Mucosa of descending colon (tissue), 3 donors: ENCODE data around the gene FKBP1B. TPM values are rescaled to one million over a fixed set of nuclear protein-coding genes. Genes with fewer than 3 reads are reported as not detected.

Source experiments
- ATAC-seq: fragments of 200-7000 bp; cut with Tn5 transposase; one replicate; pipeline ENCODE4 v1.9.1; 2020; ENCODE audit warnings: mild to moderate bottlenecking, moderate library complexity
- DNase-seq, 3 donors: peaks; one replicate each; pipeline ENCODE4 v3.0.0-alpha.2; 2020
- H3K36me3 ChIP-seq: fragments of 200-600 bp; one replicate; pipeline ENCODE4 v1.8.0; 2021; ENCODE audit warnings: low read depth, mild to moderate bottlenecking
- H3K4me1 ChIP-seq: fragments of 200-600 bp; one replicate; pipeline ENCODE4 v1.8.0; 2021; ENCODE audit warnings: low read depth, mild to moderate bottlenecking
- H3K4me3 ChIP-seq: fragments of 200-600 bp; one replicate; pipeline ENCODE4 v1.8.0; 2021; ENCODE audit warnings: mild to moderate bottlenecking
- H3K9me3 ChIP-seq: fragments of 200-600 bp; one replicate; pipeline ENCODE4 v1.8.0; 2021; ENCODE audit warnings: mild to moderate bottlenecking
- intact Hi-C, 2 donors: fragments of 100-400 bp; cut with DNase I in 1 of 2; cut with micrococcal nuclease in 1 of 2; formaldehyde crosslinking; loops; one replicate each; pipeline versions ENCODE4 v1.11.0 to v1.11.1; 2022; cut with DNase I, micrococcal nuclease
- total RNA-seq, 3 donors: library from RNA; stranded (reverse); fragmentation: NEBNext Ultra II Directional in 2 of 3; extraction: Animal tissue kit (Norgen Biotek cat#: 25700) in 2 of 3; gene quantifications; one replicate each; pipeline versions ENCODE4 v1.2.1 to v1.2.4, GENCODE V29; 2021 to 2023
- TF ChIP-seq, protein P1 (sequence below): fragments of 200-600 bp; IDR thresholded peaks from one replicate; pipeline ENCODE4 v1.8.0; 2022; ENCODE audit warnings: antibody characterized with exemption, mild to moderate bottlenecking
- donor health status: DM: no; HTN: no; CAD: no; lungs with moderate emphysema.
- donor health status: DM: no; HTN: no; CAD: no.
- donor health status: DM: no; HTN: yes; CAD: no.

FKBP1B gene
- total RNA-seq, 3 donors from 2014 or later, result 7.2 to 14.7 (median 8.2) TPM

DNA sequence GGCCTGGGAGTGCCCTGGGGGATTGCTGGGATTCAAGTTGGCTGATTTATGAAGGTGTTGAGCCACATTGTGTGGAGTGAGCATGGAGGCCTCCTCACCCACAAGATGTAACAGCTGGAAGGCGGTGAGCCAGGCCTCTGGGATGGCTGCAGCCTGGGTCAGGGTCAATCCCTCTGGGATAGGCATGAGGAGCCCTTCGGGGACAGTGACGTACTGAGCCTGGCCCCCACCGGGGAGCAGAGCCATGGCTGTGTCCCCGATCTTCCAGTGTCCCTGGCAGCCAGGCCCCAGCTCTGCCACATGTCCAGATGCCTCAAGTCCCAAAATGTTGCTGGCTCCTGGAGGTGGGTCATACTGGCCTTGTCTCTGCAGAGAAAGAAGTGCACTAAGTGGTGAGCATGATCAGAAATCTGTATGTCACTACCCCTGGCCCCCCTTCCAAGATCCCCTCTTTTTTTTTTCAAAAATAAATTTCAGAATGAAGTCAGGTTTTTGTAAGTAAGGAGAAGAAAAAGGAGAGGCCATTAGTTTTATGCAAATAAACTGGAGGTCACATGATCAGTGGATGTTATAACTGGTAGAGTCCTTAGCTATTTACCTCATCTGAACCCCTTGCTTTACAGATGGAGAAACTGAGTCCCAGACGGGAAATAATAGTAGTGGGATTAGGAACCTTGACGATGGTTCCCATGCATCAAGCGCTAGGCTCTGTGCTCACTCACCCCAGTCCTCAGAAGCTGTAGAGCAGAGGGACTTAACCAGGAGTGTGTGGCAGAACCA, 33.4 kb downstream of the FKBP1B start:
- Histone ChIP-seq H3K36me3 (no peaks in the 10 kb centered on the region), H3K4me3 (no peak overlapping the region), H3K4me1 (peaks cover 21% of the 10 kb centered on the region), H3K9me3 (no peaks in the 10 kb centered on the region)
- ATAC-seq (no peak), DNase-seq (peak; percentile 23 to 54 (median 37))
- TF ChIP-seq, protein P1, sequence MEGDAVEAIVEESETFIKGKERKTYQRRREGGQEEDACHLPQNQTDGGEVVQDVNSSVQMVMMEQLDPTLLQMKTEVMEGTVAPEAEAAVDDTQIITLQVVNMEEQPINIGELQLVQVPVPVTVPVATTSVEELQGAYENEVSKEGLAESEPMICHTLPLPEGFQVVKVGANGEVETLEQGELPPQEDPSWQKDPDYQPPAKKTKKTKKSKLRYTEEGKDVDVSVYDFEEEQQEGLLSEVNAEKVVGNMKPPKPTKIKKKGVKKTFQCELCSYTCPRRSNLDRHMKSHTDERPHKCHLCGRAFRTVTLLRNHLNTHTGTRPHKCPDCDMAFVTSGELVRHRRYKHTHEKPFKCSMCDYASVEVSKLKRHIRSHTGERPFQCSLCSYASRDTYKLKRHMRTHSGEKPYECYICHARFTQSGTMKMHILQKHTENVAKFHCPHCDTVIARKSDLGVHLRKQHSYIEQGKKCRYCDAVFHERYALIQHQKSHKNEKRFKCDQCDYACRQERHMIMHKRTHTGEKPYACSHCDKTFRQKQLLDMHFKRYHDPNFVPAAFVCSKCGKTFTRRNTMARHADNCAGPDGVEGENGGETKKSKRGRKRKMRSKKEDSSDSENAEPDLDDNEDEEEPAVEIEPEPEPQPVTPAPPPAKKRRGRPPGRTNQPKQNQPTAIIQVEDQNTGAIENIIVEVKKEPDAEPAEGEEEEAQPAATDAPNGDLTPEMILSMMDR, result no peak
- intact Hi-C loops, result no loop called here

DNA sequence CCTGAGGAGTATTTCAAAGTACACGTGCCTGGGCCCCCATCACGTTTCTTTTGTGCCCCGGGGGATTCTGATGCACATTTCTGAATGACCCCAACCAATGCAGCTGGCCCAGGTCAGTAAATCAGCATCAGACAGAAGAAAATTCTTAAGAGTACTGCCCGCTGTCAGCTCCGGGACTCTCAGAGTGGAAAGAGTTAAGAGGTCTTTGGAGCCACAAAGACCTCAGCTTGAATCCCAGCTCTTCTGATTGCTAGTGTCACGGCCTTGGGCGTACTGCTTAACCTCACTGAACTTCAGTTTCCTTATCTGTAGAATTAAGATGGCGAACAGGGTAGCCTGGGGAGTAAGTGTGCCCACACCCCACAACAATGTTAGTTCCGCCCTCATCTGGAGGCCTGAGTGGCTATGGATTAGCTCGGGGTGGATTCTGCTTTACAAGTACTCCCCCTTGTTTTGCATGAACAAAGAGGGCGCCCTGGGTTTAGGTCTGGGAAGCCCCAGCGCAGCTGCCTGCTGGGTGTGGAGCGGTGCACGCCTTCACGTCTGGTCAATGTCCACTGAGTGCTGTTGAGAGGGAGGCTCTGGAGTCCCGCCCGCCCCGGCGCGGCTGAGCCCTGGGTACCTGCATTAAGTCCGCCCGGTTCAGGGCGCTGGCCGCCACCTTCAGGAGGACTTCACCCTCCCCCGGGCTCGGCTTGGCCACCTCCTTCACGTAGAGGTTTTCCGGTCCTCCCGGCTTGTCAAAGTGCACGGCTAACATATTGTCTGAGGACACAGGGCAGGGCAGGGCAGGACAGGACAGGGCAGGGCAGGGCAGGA, 34.2 kb downstream of the FKBP1B start:
- intact Hi-C loops, result no loop called here
- H3K9me3 ChIP-seq, result no peaks in the 10 kb centered on the region
- DNase-seq (peak; percentile 94 to 97 (median 96)), ATAC-seq (peak; percentile 84)
- H3K4me1 ChIP-seq, result peaks cover 15% of the 10 kb centered on the region
- TF ChIP-seq, protein P1, result no peak
- H3K36me3 ChIP-seq, result no peaks in the 10 kb centered on the region
- no peak overlapping the region for H3K4me3 ChIP-seq

DNA sequence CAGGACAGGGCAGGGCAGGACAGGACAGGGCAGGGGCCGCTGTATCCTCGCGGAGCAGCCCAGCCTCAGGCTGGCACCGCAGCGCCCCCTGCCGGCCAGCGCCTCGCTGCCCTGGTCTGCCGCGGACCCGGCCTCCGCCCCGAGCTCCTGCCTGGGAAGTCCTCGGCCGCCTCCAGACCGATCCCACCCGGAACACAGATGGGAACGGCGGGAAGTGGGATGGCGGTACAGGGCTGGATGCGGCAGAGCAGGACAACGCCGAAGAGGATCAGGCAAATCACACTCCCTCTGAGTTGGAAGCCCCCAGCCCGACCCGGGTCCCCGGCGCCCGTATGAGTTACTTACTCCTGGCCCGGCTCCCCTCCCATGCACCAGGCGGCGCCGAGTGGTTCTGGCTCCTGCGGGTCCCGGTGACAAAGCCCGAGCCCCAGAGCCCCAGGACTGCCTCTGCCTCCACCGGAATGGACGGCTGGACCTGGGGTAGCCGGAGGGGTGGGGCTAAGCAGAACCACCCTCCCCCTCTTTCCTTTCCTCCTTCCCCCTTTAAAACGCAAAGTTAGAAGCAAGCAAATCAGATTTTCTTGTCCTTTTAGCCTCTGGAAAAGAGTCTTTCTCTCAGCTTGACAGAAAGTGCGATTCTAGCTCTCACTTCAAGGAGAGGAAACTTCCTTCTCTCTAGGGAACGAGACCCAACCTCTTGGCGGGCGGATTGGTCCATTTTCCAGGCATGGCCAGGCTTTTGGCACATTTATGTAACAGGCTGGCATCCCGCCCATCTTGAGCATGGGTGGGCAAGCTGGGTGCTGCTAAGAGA, 35.1 kb downstream of the FKBP1B start, which contains the start of gene TP53I3:
TSS of gene TP53I3 (minus strand) at position 449 of the 814 bp plus-strand sequence. CDS start 508 bp downstream, outside the sequence.
- ATAC-seq, result peak; percentile 88
- intact Hi-C loops, result no loop called here
- H3K9me3 ChIP-seq, result no peaks in the 10 kb centered on the region
- H3K36me3 ChIP-seq, result no peaks in the 10 kb centered on the region
- TF ChIP-seq, protein P1, result peak; percentile 98
- H3K4me1 ChIP-seq, result peaks cover 15% of the 10 kb centered on the region
- DNase-seq, result peak; percentile 91 to 93 (median 92)
- H3K4me3 ChIP-seq, result peak within 1 kb of the TSS; percentile 29

DNA sequence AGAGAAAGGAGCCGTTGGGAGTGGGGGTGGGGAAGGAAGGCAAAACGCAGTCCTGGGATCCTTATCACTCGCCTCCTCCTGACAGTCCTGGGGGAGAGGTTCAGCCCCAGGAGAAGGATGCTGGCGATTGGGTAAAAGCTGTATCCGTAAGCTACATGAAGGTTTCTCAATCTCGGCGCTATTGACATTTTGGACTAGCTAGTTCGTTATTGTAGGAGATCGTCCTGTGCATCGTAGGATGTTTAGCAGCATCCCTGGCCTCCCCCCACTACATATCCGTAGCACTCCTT, 35.6 kb downstream of the FKBP1B start:
- DNase-seq, result peak in 1 of 3 donors; percentile 74

DNA sequence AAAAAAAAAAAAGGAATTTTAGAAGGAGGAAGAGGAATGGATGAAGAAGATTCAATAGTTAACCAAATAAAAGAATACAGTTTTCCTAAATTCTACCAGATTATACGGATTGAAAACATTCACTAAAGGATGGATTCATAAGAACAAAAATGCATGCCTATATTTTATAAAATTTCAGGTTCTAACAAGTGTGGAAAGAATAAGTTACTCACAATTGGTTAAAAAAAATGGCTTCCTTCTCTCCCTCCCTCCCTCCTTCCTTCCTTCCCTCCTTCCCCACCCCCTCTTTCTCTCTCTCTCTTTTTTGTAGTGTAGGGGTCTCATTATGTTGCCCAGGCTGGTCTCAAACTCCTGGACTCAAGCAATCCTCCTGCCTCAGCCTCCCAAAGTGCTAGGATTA, 36.7 kb downstream of the FKBP1B start:
- H3K36me3 ChIP-seq, result no peaks in the 10 kb centered on the region
- H3K4me3 ChIP-seq, result no peak overlapping the region
- ATAC-seq, result no peak
- intact Hi-C loops, result no loop called here
- DNase-seq, result no peak
- no peaks in the 10 kb centered on the region for H3K9me3 ChIP-seq
- TF ChIP-seq, protein P1, result no peak
- peaks cover 15% of the 10 kb centered on the region for H3K4me1 ChIP-seq

More for the DNA sequence above, 35.6 kb downstream of the FKBP1B start:
- Histone ChIP-seq H3K4me3 (no peak overlapping the region), H3K4me1 (peaks cover 15% of the 10 kb centered on the region), H3K36me3 (no peaks in the 10 kb centered on the region), H3K9me3 (no peaks in the 10 kb centered on the region)
- ATAC-seq, result no peak
- TF ChIP-seq, protein P1, result no peak
- intact Hi-C loops, result no loop called here
